Amygdala (tissue), 56 donors: ENCODE measurements around the gene MRPL37.

Experiments
- DNase-seq, 56 donors: peaks; one replicate each; lab custom pipeline; 2025; lab: John Stamatoyannopoulos, UW

MRPL37 gene

DNA sequence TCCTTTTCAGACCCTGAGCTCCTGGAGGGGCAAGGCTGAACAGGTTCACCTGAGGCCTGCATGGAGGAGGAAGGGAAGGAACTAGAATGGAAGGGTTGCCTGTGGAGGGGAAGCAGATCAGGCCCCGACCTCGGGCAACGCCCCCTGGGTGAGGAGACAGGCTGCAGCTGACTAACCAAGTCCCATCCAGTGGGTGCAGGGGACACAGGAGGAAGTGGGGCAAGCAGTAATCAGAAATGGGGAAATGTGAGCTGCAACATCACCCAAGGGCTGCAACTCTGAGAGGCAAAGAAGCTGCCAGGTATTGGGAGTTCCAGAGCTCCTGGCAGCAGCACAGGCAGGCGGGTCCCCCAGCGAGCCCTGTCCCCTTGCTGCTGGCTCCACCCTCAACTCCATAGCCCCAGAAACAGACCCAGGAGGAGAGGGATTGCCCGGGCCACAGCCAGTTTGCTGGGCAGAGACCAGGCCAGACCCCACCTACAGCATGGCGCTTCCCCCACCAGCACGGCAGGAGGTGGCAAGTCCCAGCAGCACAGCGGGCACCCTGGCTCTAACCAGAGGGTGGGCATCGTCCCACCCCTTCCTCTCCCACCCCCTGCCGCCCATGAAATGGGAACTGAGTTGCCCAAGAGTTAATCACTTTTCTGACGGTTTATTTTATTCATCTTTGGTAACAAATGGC, 38.5 kb downstream of the MRPL37 start:
- peak in 1 of 56 donors; percentile 4 for DNase-seq

DNA sequence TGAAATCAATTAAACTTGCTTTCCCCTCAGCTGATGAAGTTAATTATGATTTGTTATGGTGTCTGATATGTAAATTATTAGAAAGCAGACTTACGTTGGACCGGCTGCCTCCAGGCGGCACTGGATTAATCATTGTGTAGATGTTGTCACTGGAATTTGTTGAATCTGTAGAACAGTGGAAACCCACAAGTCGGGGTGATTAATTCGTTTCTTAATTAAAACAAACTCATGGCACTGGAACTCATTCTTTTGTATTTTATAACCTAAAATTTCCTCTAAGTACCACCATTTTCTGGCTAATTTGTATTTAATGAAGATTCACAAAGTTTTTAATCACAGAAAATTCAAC, 39.0 kb downstream of the MRPL37 start:
- no peak for DNase-seq

DNA sequence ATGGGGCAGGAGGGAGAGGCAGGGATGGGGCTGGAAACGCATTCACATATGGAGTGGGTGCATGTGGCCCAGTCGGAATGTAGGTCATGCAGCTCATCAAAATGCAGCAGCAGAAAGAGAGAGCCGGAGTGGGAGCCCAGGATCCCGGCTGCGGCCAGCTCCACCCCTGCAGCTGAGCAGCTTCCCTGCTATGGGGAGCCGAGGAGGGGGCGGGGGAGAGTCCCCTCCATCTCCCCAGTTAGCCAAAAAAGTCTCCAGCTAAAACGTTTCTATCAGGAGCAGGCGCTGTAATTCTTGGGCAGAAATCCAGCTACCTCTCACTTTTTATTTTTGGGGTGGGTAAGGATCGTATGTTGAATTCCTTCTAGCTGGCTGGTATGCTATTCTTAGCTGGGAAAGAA, 39.7 kb downstream of the MRPL37 start:
- DNase-seq: peak in 36 of 56 donors; percentile 8 to 73 (median 44)

DNA sequence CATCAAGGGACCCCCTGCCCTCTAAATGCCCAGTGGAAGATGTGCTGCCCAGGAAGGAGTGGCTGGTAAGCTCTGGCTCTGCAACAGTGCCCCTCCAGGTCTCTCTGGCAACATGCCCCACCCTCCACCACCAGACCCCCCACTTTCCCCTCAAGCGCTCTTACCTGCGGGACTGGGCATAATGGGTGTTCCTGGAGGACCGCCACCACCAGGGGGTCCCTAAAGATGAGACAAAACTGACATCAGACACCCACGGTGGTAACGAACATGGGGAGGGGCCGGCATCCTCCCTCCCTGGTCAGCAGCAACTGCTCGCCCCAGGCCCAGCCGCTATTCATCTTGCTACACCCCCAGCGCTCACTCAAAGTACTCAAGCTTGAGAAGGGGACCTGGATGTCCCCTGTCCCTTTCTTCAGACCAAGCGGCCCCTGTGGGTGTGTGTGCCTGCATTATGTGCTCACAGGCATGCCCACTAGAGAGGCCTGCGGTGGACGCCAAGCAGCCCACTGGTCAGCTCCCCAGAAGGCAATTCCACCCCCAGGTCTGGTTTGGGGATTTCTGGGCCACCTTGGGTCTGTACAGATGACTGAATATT, 40.9 kb downstream of the MRPL37 start:
- DNase-seq: no peak

DNA sequence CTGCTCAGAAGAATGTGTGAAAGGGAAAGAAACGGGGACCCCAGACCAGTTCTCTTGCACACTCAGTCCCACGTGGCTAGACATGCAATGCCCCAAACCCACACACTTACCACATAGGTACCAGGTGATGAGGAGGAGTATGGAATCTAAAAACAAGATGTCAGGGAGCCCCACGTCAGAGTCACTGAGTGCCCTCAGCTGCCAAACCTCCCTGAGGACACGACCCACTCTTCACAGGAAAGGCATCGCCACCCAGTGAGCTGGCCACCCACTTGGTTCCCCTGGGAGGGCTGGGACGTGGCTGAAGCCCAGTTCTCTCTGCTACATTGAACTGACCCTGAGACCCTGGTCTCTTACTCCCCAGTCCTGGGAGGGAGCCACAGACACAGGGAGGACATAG, 41.4 kb downstream of the MRPL37 start:
- DNase-seq: no peak

DNA sequence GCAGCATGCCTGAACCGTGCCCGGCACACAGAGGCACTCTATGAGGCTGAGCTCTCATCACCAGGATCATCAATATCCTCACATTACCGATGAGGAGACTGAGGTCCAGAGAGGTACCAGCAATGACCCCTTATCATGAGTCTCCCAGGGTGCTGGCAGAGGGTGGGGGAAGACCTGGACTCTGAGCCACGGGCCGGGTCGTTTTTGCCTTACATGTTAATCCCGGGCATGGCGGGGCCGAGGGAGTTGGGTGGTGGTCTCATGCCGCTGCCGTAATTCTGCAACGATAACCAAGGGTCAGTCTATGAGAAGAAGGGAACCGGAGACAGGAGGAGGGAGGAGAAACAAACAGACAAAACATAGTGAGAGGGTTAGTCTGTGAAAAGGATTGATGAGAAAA, 43.1 kb downstream of the MRPL37 start:
- no peak for DNase-seq

DNA sequence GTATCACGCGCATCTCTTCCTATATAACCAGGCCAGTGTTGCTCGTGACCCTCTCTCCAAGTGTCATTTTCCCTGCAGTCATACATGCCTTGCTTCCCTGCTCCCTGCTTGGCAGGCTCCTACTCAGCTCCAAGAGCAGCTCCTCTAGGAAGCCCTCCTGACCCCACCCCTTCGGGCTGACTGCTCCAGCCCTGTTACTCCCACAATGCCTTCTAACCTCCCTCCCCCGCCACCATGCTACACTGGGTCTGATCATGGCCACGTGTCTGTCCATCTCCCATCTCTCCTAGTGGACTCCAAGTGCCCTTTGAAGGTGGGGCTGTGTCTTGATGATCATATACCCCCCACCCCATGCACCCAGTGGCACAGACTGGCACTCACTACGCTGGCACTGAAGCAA, 44.7 kb downstream of the MRPL37 start:
- no peak for DNase-seq

DNA sequence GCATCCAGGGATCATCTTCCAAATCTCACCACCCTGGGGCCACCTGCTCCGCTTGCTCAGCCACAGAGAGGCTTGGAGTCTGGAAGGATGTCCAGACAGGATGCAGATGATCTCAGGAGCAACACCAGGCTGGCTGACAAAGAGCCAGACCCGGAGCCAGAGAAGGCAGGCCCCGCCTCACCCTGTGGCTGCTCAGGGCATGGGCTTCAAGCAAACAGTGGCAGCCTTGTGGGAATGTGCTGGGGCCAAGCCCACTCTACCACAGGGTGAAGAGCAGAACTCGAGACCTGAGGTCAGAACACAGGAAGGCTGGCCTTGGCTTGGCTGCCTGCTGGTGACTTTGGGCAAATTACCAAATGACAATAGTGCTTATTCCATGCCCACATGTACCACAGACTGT, 45.5 kb downstream of the MRPL37 start:
- peak in 1 of 56 donors; percentile 8 for DNase-seq

DNA sequence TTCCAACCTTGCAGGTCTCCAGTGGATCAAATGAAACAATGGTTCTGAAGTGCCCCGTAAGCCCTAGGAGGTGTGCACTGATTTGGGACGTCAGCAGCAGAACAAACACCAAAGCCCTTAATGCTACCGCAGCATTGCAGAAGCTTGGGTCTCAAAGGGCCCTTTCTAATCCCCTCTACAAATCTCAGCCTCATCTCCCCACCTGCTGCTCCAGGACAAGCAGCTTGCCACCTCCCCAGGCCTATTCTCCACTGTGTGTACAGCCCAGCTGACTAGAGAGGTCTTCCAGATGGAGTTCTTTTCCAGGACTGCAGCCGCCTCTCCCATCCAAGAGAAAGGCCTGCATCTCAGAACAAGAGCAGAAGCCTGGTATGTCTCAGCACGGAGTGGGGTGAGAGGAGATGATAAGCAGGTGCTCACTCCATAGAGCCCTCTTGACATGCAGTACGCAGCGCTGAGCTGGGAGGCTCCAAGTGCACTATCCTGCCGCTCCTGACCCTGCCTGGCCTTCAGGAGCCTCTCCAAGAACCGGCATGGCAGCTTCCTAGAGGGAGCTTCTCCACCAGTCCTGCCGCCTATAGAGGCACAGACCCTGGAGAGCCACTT, 46.3 kb downstream of the MRPL37 start:
- no peak for DNase-seq

DNA sequence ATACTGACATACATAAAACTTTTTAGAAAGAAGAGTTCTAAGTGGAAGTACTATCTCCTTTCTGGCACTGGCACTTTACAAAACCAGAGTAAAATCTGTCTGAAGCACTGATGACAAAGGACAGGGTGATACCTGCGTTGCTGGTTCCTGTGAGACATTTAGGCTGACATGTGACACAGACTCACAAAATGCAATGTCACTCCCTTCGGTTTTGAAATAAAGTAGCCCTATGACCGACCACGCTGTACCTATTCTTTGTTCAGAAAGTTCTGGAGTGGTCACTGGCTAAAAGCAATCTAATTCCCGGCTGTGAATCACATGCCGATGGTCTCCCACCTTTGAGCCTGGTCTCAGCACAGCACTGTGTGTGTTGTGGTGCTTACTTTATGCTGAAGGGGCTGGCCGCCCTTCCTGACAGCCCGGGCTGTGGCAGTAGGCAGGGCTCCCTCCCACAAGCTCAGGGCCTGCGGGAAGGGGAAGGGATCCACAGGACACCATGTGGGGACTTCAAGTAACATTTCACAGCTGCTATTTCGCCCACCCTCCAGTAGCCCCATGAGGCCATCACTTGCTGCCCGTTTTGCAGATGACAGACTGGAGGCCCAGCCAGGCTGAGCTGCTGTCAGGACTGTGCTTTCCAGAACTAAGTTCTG, 48.0 kb downstream of the MRPL37 start:
- no peak for DNase-seq

DNA sequence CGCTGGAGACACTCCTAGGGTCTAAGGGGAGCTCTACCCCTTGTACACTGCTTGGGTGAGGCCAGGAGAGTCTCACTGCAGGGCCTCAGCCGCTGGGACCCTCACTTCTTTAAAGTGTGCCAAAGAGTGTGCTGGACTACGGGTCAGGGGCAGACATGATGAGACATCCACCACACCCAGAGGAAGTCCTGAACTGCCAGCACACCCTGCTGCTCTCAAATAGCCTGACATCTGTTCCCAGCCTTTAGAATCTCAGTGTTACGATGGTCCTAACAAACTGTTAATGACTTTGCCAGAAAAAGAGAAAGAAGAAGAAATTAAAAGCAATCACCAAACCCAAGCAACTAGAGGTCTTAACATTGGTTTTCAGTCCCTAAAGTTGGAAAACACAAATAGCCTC, 49.0 kb downstream of the MRPL37 start:
- no peak for DNase-seq

DNA sequence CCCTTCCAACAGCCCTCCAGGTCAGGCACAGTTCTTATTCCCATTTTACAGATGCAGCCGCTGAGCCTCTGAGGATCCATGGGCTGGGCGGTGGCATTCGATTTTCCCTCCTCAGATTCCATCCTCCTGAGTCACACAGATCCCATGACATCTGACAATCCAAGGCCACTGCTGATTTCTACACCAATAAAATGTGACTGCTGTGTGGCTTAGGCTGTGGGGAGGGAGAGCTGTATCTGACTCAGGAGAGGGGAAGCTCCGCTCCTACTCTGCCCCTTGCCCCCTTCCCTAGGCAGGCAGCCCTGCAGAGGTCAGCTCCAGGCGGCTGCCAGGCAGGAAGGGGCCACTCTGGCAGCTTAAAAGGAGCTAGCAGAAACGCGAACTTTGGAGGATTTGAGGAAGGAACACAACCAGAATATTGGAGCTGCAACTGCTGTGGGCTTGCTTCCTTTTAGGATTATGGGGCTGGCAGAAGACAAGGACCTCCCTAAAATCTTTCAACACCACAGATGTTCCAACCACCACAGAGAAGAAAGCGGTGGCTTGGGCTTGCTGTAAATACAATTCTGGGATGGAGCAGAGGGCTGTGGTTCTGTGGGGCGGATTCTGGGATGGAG, 50.0 kb downstream of the MRPL37 start:
- DNase-seq: no peak

DNA sequence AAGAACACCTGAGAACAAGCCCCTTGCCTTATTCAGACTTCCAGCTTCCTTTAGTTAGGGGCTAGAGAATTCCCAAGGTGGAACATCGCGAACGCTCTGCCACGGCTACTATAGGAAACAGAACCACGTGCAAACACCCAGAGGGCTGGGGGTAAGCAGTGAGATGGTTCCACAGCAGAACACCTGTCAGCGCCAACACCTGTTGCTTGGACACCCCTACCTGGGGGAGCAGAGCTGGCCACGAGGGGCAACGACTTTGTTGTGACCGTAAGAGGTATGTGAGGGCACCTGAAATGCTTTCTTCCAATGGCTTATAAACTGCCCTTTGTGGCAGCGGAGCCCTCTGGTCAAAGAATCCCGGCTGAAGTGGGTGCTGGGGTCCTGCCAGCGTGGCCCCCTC, 50.7 kb downstream of the MRPL37 start:
- DNase-seq: no peak

DNA sequence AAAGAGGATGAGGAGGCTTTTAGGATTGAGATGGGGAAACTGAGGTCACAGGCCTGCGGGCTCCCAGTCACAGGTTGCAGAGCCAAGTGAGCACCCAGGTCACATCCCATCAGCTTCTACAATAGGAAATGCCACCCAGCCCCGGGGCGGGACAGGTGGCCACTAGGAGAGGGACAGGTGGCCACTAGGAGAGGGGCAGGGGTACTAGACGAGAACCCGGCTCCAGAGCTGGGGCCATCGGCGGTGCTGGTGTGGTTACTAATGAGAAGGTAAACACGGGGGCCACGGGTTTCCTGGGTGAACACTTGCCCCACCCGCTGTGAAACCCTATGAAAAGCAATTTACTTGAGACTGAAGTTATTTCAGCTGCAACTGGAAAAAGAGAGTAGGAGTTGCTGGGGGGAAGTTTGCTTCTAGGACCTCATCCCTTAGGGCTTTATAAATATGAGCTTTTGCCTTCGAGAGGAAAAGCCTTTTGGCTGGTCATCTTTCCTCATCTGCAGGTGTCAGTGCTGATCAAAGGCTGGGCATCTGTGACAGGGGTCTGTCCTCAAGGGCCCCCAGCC, 52.5 kb downstream of the MRPL37 start:
- no peak for DNase-seq

DNA sequence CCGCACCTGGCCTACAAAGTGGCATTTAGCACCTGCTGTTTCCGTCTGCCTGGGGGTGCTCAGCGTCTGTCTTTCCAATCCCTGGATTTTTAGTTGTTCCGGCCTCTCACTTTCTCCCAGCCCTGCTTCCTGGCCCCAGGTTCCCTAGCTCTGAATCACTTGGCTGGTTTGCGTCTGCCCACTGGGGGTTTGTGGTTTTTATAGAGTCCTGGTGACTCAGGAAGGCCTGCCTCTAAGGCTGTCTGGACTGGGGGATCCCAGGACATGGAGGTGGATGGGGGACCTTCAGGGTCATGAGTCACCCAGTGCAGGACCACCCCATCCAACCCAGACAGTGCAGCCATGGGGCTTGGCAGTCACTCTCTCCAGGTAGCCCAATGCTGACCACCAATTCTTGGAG, 53.5 kb downstream of the MRPL37 start:
- DNase-seq: no peak

DNA sequence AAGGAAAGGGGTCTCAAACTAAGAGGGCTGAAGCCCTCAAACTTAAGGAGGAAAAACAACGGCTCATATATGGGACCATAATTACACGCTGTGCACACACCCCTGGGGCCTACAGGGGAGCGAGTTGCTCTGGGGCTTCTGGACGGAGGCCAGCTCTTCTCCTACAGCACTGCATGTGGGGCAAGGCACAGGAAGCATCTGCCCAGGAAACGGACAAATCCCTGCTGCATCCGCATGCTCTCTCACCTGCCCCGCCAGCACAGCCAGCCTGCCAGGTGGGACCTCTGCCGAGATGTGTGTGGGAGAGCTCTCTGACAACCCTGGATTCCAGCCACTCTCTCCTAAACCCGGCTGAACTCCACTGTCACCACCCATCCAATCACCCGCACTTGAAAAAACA, 54.1 kb downstream of the MRPL37 start:
- DNase-seq: no peak

DNA sequence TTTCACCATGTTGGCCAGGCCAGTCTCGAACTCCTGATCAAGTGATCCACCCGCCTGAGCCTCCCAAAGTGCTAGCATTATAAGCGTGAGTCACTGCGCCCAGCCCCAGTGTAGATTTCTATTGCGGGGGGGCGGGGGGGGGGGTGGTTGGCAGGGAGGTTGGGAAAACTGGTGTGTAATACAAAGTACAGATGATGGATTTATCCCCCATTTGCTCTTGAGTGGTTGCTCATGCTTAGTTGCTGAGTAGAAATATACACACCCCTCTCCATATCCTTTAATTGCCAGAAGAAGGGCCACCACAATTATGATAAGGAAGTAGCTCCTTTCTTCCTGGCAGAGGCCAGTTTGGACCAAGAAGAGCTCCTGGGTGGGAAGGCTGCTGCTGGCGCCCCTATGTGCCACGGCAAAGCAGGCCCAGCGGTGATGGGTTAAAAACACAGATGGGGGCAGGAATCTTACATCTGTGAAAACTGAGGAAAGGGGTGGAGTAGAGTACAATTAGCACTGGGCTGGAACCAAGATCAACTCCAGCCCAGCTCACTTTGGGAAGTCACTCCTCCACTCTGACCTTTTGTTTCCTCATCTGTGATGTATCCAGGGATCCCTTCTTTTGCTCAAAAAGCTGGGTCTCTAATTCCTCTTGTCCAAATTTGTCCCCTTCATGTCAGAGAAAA, 55.2 kb downstream of the MRPL37 start:
- no peak for DNase-seq

DNA sequence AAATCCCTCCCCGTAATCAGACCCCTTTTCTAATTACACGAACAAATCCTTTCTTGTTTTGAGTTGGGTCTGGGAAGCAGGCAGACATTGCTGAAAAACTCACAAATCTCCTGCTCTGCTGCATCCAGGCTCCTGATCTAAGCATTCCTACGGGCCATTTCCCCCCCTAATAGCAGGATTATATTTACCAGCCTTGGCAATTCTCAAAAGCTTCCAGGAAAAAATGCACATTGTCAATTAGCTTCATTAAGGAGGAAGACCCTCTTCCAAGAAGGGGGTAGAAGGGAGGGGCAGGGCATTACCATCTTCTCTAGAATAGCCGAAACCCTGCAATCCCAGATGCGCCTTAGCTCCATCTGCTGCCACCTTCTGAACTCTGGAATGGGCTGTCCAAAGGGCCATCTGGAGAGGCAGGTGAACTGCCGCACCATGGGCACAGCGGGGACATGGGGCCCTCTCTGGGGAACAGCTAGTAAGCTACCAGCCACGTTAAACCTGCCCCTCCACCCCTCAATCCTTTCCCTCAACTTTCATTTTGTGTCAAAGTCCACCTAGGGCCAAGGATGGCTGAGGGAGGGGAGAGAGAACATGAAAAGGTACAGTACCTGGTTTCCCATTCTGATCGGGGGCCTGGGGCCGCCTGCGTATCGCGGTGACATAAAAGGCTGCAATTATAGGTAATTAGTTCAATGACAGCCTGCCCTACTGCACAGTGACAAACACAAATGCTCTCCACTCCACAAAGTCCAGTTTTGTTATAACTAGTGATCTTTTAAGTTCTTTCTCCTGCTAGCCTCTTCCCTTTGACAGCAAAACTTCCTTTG, 56.8 kb downstream of the MRPL37 start:
- no peak for DNase-seq

DNA sequence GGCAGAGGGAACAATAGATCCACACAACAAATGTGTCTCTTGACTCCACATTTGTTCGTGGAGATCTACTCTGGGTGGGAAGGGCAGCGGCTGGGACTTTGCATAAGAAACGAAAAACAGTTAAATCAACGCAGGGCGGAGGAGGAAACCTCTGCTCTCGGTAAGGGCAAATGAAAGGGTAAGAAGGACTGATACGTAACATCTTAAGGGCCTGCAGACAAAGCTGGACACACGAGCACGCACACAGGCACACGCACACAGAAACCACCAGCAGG, 57.3 kb downstream of the MRPL37 start:
- DNase-seq: no peak

DNA sequence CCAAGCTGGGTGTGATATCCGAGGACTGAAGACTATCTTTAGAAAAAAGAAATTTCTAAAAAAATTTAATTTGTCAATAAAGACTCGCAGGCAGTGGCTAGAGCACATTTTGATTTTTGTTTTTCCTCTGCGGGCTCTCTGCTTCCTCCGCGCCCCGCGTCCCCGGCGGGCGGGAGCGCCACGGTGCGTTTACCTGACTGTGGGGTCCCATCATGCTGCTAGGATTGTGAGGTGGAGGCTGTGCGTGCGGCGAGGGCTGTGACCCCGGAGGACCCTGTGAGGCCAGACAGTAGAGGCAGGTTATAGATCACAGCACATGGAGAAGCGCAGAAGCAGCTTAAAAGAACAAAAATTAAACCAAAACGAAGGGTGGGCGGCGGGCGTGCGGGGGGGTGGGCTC, 57.9 kb downstream of the MRPL37 start:
- no peak for DNase-seq
